Measurements from ENCODE around the gene RCCD1.
"Not testable (repeated sequence)": the region's sequence is repeated elsewhere in the genome, so short reads cannot be mapped to it uniquely, and the experiment has no call there.

The RCCD1 gene

GRCh38 chr15:90954712-90955623 is at the start of gene RCCD1:
Gene RCCD1, plus strand, starts transcription at chr15:90954884. Its CDS starts 1,851 bp downstream, at chr15:90956735.
- no peak for TF ChIP-seq CTCF (IDR thresholded peaks at IDR 0.05; ENCODE audit: low read depth, low read length)
- H3K4me3 ChIP-seq (ENCODE audit: low read depth, low read length) = peak within 1 kb of the TSS; percentile 77

GRCh38 chr15:90905306-90906180 is 49.1 kb upstream of the RCCD1 start:
- no peak for TF ChIP-seq CTCF (IDR thresholded peaks at IDR 0.05; ENCODE audit: low read depth, low read length)
- no peak overlapping the region for H3K4me3 ChIP-seq (ENCODE audit: low read depth, low read length)

- no peak for TF ChIP-seq CTCF (IDR thresholded peaks at IDR 0.05; ENCODE audit: low read depth, low read length)
- H3K4me3 ChIP-seq (ENCODE audit: low read depth, low read length) = no peak overlapping the region
Measured at GRCh38 chr15:90906181-90906849, 48.4 kb upstream of the RCCD1 start.

GRCh38 chr15:90907051-90907660 is 47.5 kb upstream of the RCCD1 start:
- no peak for TF ChIP-seq CTCF (IDR thresholded peaks at IDR 0.05; ENCODE audit: low read depth, low read length)
- H3K4me3 ChIP-seq (ENCODE audit: low read depth, low read length) = no peak overlapping the region

GRCh38 chr15:90907838-90908507 is 46.7 kb upstream of the RCCD1 start:
- H3K4me3 ChIP-seq (ENCODE audit: low read depth, low read length) = no peak overlapping the region
- TF ChIP-seq CTCF (IDR thresholded peaks at IDR 0.05; ENCODE audit: low read depth, low read length) = no peak

GRCh38 chr15:90909449-90909848 is 45.2 kb upstream of the RCCD1 start:
- not testable (repeated sequence) for H3K4me3 ChIP-seq (ENCODE audit: low read depth, low read length)

- TF ChIP-seq CTCF (IDR thresholded peaks at IDR 0.05; ENCODE audit: low read depth, low read length) = no peak
- no peak overlapping the region for H3K4me3 ChIP-seq (ENCODE audit: low read depth, low read length)
Measured at GRCh38 chr15:90909976-90910375, 44.7 kb upstream of the RCCD1 start.

Measured in WI38 (cell line).